GM12891 (cell line): ENCODE measurements around the gene AVPR1B. TPM values are rescaled to one million over a fixed set of nuclear protein-coding genes. Genes with fewer than 3 reads are reported as not detected.

ENCODE experiments used
- DNase-seq: peaks from one replicate; pipeline ENCODE4 v3.0.0; 2011; ENCODE audit warnings: low spot score; ENCODE audit not compliant: insufficient read length
- FAIRE-seq: peaks from 2 replicates; lab custom pipeline; 2011; peaks lifted over from hg19 to GRCh38; lab: Jason Lieb, UNC
- PAX5 ChIP-seq: IDR thresholded peaks from 2 replicates; pipeline ENCODE4 v1.6.1; 2011; ENCODE audit warnings: low read length, moderate library complexity, mild to moderate bottlenecking; ENCODE audit not compliant: insufficient read depth, severe bottlenecking
- POLR2A ChIP-seq: IDR thresholded peaks from 2 replicates; pipeline ENCODE4 v1.6.1; 2011; ENCODE audit warnings: low read depth, low read length, control low read depth
- POLR2AphosphoS5 ChIP-seq: IDR thresholded peaks from 2 replicates; pipeline ENCODE4 v1.6.1; 2011; ENCODE audit warnings: low read depth, low read length, control low read depth
- POU2F2 ChIP-seq: IDR thresholded peaks from 2 replicates; pipeline ENCODE4 v1.6.1; 2011; ENCODE audit warnings: low read depth, mild to moderate bottlenecking, control low read depth, low read length, moderate library complexity
- SPI1 ChIP-seq: IDR thresholded peaks from 2 replicates; pipeline ENCODE4 v1.6.1; 2011; ENCODE audit warnings: low read depth, low read length, control low read depth
- TAF1 ChIP-seq: IDR thresholded peaks from 2 replicates; pipeline ENCODE4 v1.6.1; 2011; ENCODE audit warnings: low read depth, low read length, control low read depth
- polyA plus RNA-seq: library from polyadenylated mRNA; unstranded; fragments of >200 nt; gene quantifications from one replicate; pipeline ENCODE4 v1.2.1, GENCODE V29; 2012; ENCODE audit warnings: low read depth, missing spikeins, inconsistent platforms; ENCODE audit not compliant: missing spikeins

The AVPR1B gene
- not detected for polyA plus RNA-seq

- DNase-seq (peak; percentile 29), FAIRE-seq (no peak)
- no peak for TF ChIP-seq TAF1
- TF ChIP-seq POU2F2, result no peak
- TF ChIP-seq SPI1, result no peak
- TF ChIP-seq PAX5, result no peak
These were observed at the start of gene AVPR1B for GRCh38 chr1:206117151-206117948. Gene AVPR1B, minus strand, starts transcription at chr1:206117388. Its CDS starts 498 bp downstream, at chr1:206116890.

- TF ChIP-seq SPI1 (no peak), POLR2AphosphoS5 (no peak), POLR2A (no peak), TAF1 (no peak), PAX5 (no peak), POU2F2 (no peak)
- FAIRE-seq (no peak), DNase-seq (no peak)
These were observed 28.6 kb upstream of the AVPR1B start for GRCh38 chr1:206145771-206146290.

- no peak for TF ChIP-seq SPI1
- TF ChIP-seq PAX5, result no peak
- TF ChIP-seq POLR2A, result no peak
- TF ChIP-seq POLR2AphosphoS5, result no peak
- TF ChIP-seq TAF1, result no peak
- no peak for TF ChIP-seq POU2F2
These were observed 27.4 kb upstream of the AVPR1B start for GRCh38 chr1:206144605-206145004.

GRCh38 chr1:206143537-206144172 lies 26.5 kb upstream of the AVPR1B start:
- no peak for TF ChIP-seq PAX5
- no peak for TF ChIP-seq POLR2AphosphoS5
- TF ChIP-seq SPI1, result no peak
- no peak for TF ChIP-seq POU2F2
- no peak for TF ChIP-seq POLR2A
- no peak for TF ChIP-seq TAF1
- DNase-seq (no peak), FAIRE-seq (no peak)

More at GRCh38 chr1:206144605-206145004, 27.4 kb upstream of the AVPR1B start:
- FAIRE-seq, result no peak
- no peak for DNase-seq

- DNase-seq (no peak), FAIRE-seq (no peak)
- TF ChIP-seq POLR2AphosphoS5 (no peak), TAF1 (no peak), POU2F2 (no peak), POLR2A (no peak), SPI1 (no peak), PAX5 (no peak)
These were observed 25.6 kb upstream of the AVPR1B start for GRCh38 chr1:206142770-206143169.

- TF ChIP-seq PAX5 (no peak), POU2F2 (no peak), POLR2A (no peak), TAF1 (no peak), POLR2AphosphoS5 (no peak), SPI1 (no peak)
- DNase-seq, result no peak
- FAIRE-seq, result no peak
These were observed 24.8 kb upstream of the AVPR1B start for GRCh38 chr1:206142011-206142410.

- no peak for TF ChIP-seq SPI1
- TF ChIP-seq POLR2A, result no peak
- TF ChIP-seq PAX5, result no peak
- TF ChIP-seq POU2F2, result no peak
- TF ChIP-seq TAF1, result no peak
- TF ChIP-seq POLR2AphosphoS5, result no peak
- no peak for FAIRE-seq
- DNase-seq, result no peak
These were observed 19.1 kb upstream of the AVPR1B start for GRCh38 chr1:206136241-206136640.

GRCh38 chr1:206135248-206135647 lies 18.1 kb upstream of the AVPR1B start:
- TF ChIP-seq POLR2AphosphoS5 (no peak), SPI1 (no peak), PAX5 (no peak), TAF1 (no peak), POU2F2 (no peak), POLR2A (no peak)
- DNase-seq, result no peak
- no peak for FAIRE-seq

GRCh38 chr1:206133751-206134415 lies 16.7 kb upstream of the AVPR1B start:
- no peak for TF ChIP-seq POLR2AphosphoS5
- no peak for TF ChIP-seq SPI1
- no peak for TF ChIP-seq TAF1
- no peak for TF ChIP-seq POU2F2
- no peak for TF ChIP-seq PAX5
- TF ChIP-seq POLR2A, result no peak
- FAIRE-seq, result no peak
- no peak for DNase-seq

- no peak for FAIRE-seq
- TF ChIP-seq POU2F2, result no peak
These were observed 13.8 kb upstream of the AVPR1B start for GRCh38 chr1:206131037-206131436.

GRCh38 chr1:206128196-206128595 lies 11.0 kb upstream of the AVPR1B start:
- TF ChIP-seq POU2F2 (no peak), TAF1 (no peak), SPI1 (no peak), POLR2AphosphoS5 (no peak), POLR2A (no peak), PAX5 (no peak)
- no peak for FAIRE-seq
- DNase-seq, result no peak

More at GRCh38 chr1:206131037-206131436, 13.8 kb upstream of the AVPR1B start:
- DNase-seq, result no peak
